Upper lobe of left lung (tissue), 6 donors: ENCODE results near the gene MMRN1. TPM values are rescaled to one million over a fixed set of nuclear protein-coding genes. Genes with fewer than 3 reads are reported as not detected.

Experiments
- ATAC-seq, 2 donors: fragments of 200-7000 bp; cut with Tn5 transposase; one replicate each; pipeline ENCODE4 v1.9.1; 2022; ENCODE audit warnings: mild to moderate bottlenecking in 2 of 2, moderate library complexity in 2 of 2; ENCODE audit not compliant: low FRiP score in 2 of 2
- DNase-seq, 2 donors: peaks; one replicate each; pipeline ENCODE4 v3.0.0-alpha.2; 2019 to 2020
- H3K27ac ChIP-seq, 4 donors: fragments of 200-600 bp; sonication (generic); one replicate each; pipeline ENCODE4 v1.5.1; 2016 to 2019
- H3K27me3 ChIP-seq, 4 donors: fragments of 200-600 bp; sonication (generic); one replicate each; pipeline ENCODE4 v1.5.1; 2017 to 2019
- H3K36me3 ChIP-seq, 4 donors: fragments of 200-600 bp; sonication (generic); one replicate each; pipeline ENCODE4 v1.5.1; 2016 to 2019
- H3K4me1 ChIP-seq, 4 donors: fragments of 200-600 bp; sonication (generic); one replicate each; pipeline ENCODE4 v1.5.1; 2018 to 2019
- H3K4me3 ChIP-seq, 4 donors: fragments of 200-600 bp; sonication (generic); one replicate each; pipeline ENCODE4 v1.5.1; 2017 to 2019; ENCODE audit warnings: mild to moderate bottlenecking in 2 of 4, moderate library complexity in 1 of 4
- H3K9me3 ChIP-seq, 4 donors: fragments of 200-600 bp; sonication (generic); one replicate each; pipeline ENCODE4 v1.5.1; 2018 to 2019
- EP300 ChIP-seq, 4 donors: sonication (generic); formaldehyde crosslinking; IDR thresholded peaks; one replicate each; pipeline ENCODE4 v1.5.1; 2017; ENCODE audit warnings: antibody characterized with exemption in 4 of 4, control low read depth in 2 of 4
- POLR2A ChIP-seq, 4 donors: fragments of 450-650 bp; IDR thresholded peaks; one replicate each; pipeline ENCODE4 v1.5.1; 2016 to 2017; ENCODE audit warnings: antibody characterized with exemption in 4 of 4, mild to moderate bottlenecking in 2 of 4
- POLR2AphosphoS5 ChIP-seq, 2 donors: sonication (generic); formaldehyde crosslinking; IDR thresholded peaks; one replicate each; pipeline ENCODE4 v1.5.1; 2017; ENCODE audit warnings: antibody characterized with exemption in 2 of 2
- WGBS, 2 donors: methylation state at CpG; one replicate each; pipeline ENCODE4 v1.1.5; 2017 to 2018; 5-methylcytosine and 5-hydroxymethylcytosine counted together
- total RNA-seq, 6 donors: library from RNA; depleted of rRNA in 4 of 6; stranded (reverse); fragments of >200 nt in 4 of 6; gene quantifications; one replicate each; pipeline versions ENCODE4 v1.1.0 to v1.2.1, GENCODE V29; 2016 to 2021
- TF ChIP-seq, protein P1 (sequence below), 6 experiments: fragments of 450-650 bp in 4 of 6; fragments of 200-600 bp in 2 of 6; sonication (generic) in 2 of 6; IDR thresholded peaks; one replicate each; pipeline ENCODE4 v1.5.1; 2016 to 2019; ENCODE audit warnings: antibody characterized with exemption in 6 of 6
- donor health status: DM: no; HTN: no; CAD: no; lungs with moderate emphysema.
- donor health status: DM: no; HTN: yes; CAD: no; lungs with severe emphysema.

MMRN1 gene
- total RNA-seq, 6 donors from 2014 or later = 2.1 to 43.3 (median 18.7) TPM

DNA sequence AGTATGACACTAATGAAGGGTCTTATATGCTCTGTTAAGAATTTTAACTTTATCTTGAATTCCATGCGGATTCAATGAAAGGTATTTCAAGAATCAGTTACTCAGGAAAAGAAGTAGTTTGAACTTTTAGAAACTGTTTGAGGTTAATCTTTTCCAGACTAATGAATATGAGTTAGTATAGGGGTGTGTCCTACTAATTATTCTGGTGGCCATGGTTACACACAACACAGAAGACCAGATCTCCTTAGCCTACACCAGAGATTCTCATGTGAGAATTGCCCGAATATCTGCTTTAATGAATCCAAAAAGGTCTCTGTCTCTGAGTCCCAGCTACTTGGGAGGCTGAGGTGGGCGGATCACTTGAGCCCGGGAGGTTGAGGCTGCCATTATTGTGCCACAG is 100.4 kb downstream of the MMRN1 start:
- Histone ChIP-seq H3K27me3 (no peaks in the 10 kb centered on the region), H3K4me3 (no peak overlapping the region), H3K27ac (no peak overlapping the region), H3K4me1 (no peaks in the 10 kb centered on the region), H3K9me3 (no peaks in the 10 kb centered on the region), H3K36me3 (no peaks in the 10 kb centered on the region)
- DNase-seq (no peak), ATAC-seq (no peak)
- TF ChIP-seq EP300 (IDR thresholded peaks at IDR 0.05) = no peak
- TF ChIP-seq POLR2A (IDR thresholded peaks at IDR 0.05) = no peak
- no peak for TF ChIP-seq POLR2AphosphoS5 (IDR thresholded peaks at IDR 0.05)
- WGBS, 2 donors = 68 to 71% methylated on average over 4 of the region's 4 CpGs

DNA sequence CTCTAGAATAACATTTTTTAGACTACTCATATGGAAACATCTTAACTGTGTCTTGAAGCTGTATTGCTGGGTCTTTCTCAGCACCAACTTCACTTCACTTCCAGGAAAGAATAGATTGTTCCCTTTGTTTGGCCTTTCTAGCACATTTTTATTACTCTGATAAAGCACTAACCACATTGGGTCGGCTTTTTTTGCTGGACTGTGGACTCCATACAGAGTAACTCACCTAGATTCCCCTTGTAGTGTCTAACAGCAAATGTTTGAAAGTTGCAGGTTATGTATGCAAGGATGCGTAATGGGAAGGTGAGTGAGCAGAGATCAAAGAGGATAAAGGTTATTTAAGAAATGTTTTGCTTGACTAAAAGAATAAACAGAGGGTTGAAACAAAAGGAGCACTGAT is 101.2 kb downstream of the MMRN1 start:
- 75 to 92% methylated on average over 2 of the region's 2 CpGs for WGBS, 2 donors

GRCh38 chr4:89997171-89997704 is 102.6 kb downstream of the MMRN1 start:
- WGBS, 2 donors = 74 to 88% methylated on average over 4 of the region's 4 CpGs
- Histone ChIP-seq H3K4me1 (no peaks in the 10 kb centered on the region), H3K4me3 (no peak overlapping the region), H3K27ac (no peak overlapping the region), H3K9me3 (no peaks in the 10 kb centered on the region), H3K36me3 (no peaks in the 10 kb centered on the region), H3K27me3 (no peaks in the 10 kb centered on the region)
- no peak for ATAC-seq
- DNase-seq = no peak
- TF ChIP-seq EP300 (IDR thresholded peaks at IDR 0.05) = no peak
- TF ChIP-seq POLR2AphosphoS5 (IDR thresholded peaks at IDR 0.05) = no peak
- TF ChIP-seq, protein P1, sequence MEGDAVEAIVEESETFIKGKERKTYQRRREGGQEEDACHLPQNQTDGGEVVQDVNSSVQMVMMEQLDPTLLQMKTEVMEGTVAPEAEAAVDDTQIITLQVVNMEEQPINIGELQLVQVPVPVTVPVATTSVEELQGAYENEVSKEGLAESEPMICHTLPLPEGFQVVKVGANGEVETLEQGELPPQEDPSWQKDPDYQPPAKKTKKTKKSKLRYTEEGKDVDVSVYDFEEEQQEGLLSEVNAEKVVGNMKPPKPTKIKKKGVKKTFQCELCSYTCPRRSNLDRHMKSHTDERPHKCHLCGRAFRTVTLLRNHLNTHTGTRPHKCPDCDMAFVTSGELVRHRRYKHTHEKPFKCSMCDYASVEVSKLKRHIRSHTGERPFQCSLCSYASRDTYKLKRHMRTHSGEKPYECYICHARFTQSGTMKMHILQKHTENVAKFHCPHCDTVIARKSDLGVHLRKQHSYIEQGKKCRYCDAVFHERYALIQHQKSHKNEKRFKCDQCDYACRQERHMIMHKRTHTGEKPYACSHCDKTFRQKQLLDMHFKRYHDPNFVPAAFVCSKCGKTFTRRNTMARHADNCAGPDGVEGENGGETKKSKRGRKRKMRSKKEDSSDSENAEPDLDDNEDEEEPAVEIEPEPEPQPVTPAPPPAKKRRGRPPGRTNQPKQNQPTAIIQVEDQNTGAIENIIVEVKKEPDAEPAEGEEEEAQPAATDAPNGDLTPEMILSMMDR (IDR thresholded peaks at IDR 0.05) = no peak
- no peak for TF ChIP-seq POLR2A (IDR thresholded peaks at IDR 0.05)

More for the DNA sequence above, 101.2 kb downstream of the MMRN1 start:
- TF ChIP-seq, protein P1 (IDR thresholded peaks at IDR 0.05) = no peak
- TF ChIP-seq EP300 (IDR thresholded peaks at IDR 0.05) = no peak
- TF ChIP-seq POLR2AphosphoS5 (IDR thresholded peaks at IDR 0.05) = no peak
- no peak for TF ChIP-seq POLR2A (IDR thresholded peaks at IDR 0.05)
- Histone ChIP-seq H3K36me3 (no peaks in the 10 kb centered on the region), H3K4me3 (no peak overlapping the region), H3K27ac (no peak overlapping the region), H3K4me1 (no peaks in the 10 kb centered on the region), H3K27me3 (no peaks in the 10 kb centered on the region), H3K9me3 (no peaks in the 10 kb centered on the region)
- ATAC-seq (no peak), DNase-seq (no peak)

GRCh38 chr4:89998469-89999011 is 103.9 kb downstream of the MMRN1 start:
- ATAC-seq (no peak), DNase-seq (no peak)
- H3K36me3 ChIP-seq = no peaks in the 10 kb centered on the region
- TF ChIP-seq, protein P1 (IDR thresholded peaks at IDR 0.05) = no peak
- no peak for TF ChIP-seq POLR2AphosphoS5 (IDR thresholded peaks at IDR 0.05)
- no peak for TF ChIP-seq EP300 (IDR thresholded peaks at IDR 0.05)
- no peak for TF ChIP-seq POLR2A (IDR thresholded peaks at IDR 0.05)
- no peaks in the 10 kb centered on the region for H3K27me3 ChIP-seq
- H3K9me3 ChIP-seq = no peaks in the 10 kb centered on the region
- 61 to 65% methylated on average over 6 of the region's 6 CpGs for WGBS, 2 donors
- no peaks in the 10 kb centered on the region for H3K4me1 ChIP-seq
- H3K27ac ChIP-seq = no peak overlapping the region
- no peak overlapping the region for H3K4me3 ChIP-seq

DNA sequence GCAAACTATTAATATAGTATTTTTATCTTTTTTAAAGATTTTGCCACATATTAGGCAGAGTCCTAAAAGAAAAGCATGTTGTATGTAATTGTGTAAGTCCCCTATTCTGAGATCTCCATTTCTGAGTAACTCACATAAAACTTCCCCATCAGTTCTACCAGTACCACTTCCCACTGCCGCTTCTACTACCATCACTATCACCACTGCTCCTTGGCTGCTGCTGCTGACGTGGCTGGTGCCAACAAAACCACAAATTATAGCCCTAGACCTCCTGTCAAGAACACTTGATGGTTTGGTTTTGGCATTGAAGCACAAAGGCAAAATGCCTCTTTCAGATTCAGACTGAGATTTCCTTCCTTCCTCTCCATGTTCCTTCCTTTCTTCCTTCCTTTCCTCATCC is 106.4 kb downstream of the MMRN1 start:
- no peaks in the 10 kb centered on the region for H3K4me1 ChIP-seq
- H3K4me3 ChIP-seq = no peak overlapping the region
- TF ChIP-seq, protein P1 (IDR thresholded peaks at IDR 0.05) = no peak
- TF ChIP-seq POLR2AphosphoS5 (IDR thresholded peaks at IDR 0.05) = no peak
- H3K27ac ChIP-seq = no peak overlapping the region
- 11 to 13% methylated on average over 2 of the region's 2 CpGs for WGBS, 2 donors
- DNase-seq (no peak), ATAC-seq (no peak)
- H3K27me3 ChIP-seq = no peaks in the 10 kb centered on the region
- no peaks in the 10 kb centered on the region for H3K9me3 ChIP-seq
- H3K36me3 ChIP-seq = no peaks in the 10 kb centered on the region
